Stimulated activated CD4-positive, alpha-beta T cell treated with anti-CD3 and anti-CD28 coated beads, Interleukin-4, amount 100 ng/mL, for 24 hours (primary cell): ENCODE results near the gene CDKL5.
"Not testable (repeated sequence)": the region's sequence is repeated elsewhere in the genome, so short reads cannot be mapped to it uniquely, and the experiment has no call there.

ENCODE experiments used
- DNase-seq: peaks from one replicate; pipeline ENCODE4 v3.0.0-alpha.2; 2020

Gene CDKL5

DNA sequence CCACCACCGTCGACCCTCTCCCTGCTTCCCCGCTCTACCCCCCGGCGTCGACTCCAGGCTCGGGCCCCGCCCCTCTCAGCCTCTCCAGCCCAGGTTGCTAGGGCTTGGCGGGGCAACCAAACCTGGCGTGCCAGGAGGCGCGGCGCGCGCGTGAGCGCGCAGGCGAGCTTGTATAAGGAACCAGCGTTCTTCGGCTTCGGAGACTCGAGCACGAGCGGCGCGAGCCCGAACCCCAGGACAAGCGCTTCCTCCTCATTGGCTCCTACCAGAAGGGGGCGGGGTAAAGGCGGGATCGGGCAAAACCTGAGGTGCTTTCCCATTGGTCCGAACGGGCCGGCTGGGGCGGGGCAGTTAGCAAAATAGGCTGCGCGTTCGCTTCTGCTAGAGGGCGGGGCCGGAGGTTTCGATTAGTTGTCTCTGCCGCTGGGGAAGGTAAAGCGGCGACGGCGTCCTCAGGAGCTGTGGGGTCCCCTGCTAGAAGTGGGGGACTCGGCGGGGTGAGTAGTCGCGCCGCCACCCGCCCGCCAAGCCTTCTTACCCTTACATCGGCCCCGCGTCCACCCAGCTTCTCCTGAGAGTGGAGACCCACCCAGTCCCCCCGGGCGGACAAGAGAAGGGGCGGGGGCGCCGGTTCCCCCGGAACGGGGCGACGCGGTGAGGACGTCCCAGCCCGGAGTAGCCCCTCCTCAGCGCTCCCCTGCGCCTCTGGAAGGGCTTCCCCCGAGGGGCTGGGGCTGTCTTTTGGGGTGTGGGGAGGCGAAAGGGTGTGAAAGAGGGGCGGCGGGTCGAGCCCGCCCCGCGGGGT, at the start of gene CDKL5:
CDKL5 (plus strand) TSS at position 410 of the 805 bp plus-strand sequence. CDS start 81,489 bp downstream, outside the sequence.
- peak; percentile 96 for DNase-seq

DNA sequence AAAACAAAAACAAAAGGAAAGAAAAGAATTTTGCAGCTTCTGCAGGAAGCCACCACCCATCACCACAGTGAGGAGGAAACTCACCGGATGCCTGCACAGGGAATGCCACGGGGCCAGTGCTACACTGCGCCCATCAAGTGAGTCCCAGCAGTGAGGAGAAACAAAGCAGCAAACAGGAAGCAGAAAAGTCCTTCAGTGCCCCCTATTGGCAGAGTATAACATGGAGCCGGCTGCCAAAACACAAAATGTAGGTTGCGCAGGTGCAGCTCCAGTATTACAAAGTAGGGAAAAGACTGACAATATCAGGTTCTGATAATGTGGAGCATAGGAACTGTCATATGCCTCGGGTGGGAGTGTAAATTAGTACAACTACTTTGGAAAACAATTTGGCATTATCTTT, 47.6 kb upstream of the CDKL5 start:
- peak; percentile 40 for DNase-seq

DNA sequence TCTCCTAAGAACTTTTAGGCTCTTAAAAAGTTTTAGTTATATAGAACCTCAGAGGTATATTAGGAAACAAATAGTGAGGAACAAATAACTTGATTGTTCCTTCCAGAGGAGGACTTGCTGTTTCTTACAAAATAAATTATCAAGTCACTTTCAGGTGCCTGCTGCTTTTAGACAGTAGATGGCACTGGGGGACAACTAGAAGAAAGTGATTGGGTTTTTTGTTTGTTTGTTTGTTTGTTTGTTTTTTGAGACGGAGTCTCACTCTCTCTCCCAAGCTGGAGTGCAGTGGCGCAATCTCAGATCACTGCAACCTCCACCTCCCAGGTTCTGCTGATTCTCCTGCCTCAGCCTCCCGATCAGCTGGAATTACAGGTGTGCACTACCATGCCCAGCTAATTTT, 35.4 kb upstream of the CDKL5 start:
- DNase-seq = no peak

DNA sequence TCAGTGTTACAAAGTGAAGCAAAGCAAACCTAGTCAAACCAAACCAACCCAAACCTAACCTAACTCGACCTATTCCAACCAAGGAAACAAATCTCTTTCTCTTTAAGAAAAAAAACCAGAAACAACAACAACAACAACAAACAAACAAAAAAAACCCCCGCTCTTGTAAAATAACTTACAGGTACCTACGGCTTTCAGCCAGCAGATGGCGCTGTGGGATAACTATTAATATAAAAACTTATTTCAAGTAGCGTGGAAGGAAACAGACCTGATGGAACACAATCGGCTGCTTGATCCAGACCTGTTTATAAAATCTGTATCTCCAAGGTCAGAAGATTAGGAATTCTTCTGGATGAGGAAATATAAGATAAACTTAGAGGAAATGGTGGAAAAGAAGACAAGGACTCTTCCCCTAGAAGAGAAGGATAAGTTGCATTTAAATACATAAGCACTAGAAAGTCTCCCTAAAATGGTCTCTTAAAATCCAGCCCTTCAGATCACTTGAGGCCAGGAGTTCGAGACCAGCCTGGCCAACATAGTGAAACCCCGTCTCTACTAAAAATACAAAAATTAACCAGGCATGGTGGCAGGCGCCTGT, 34.4 kb upstream of the CDKL5 start:
- peak; percentile 70 for DNase-seq

DNA sequence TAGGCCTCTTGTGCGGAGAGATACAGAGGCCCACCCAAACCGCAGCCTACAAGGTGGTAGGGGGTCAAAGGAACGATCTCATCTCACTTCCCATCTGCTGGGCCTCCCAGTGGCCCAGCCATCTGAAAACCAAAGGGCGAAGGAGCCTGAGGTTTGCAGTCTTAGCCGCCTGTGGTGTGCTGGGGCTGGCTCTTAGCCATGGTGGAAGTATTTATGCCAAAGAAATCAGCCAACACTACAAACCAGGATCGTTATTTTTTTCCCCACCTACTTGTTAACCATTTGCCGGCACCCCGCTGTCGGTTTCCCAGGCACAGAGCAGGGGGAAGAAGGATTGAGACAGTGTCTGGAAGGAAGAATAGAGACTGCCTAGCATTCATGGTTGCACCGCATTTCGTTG, 30.9 kb upstream of the CDKL5 start:
- no peak for DNase-seq

DNA sequence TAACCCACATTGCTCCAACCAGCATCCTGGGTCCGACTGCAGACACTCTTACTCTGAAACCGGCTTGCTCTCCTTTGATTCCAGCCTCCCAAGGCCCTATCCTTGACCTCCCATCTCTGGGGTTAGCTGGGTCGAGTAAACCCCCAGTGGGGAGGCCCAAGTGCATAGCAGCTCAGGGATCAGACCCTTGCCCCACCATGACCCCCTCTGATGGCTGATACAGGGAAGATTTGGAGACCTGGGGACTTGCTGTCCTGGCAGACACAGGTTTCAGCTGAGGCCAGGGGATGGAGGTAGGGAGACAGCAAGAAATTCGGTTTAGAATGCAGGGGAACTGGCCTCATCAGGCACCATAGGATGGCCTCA, 23.6 kb upstream of the CDKL5 start:
- DNase-seq = no peak

DNA sequence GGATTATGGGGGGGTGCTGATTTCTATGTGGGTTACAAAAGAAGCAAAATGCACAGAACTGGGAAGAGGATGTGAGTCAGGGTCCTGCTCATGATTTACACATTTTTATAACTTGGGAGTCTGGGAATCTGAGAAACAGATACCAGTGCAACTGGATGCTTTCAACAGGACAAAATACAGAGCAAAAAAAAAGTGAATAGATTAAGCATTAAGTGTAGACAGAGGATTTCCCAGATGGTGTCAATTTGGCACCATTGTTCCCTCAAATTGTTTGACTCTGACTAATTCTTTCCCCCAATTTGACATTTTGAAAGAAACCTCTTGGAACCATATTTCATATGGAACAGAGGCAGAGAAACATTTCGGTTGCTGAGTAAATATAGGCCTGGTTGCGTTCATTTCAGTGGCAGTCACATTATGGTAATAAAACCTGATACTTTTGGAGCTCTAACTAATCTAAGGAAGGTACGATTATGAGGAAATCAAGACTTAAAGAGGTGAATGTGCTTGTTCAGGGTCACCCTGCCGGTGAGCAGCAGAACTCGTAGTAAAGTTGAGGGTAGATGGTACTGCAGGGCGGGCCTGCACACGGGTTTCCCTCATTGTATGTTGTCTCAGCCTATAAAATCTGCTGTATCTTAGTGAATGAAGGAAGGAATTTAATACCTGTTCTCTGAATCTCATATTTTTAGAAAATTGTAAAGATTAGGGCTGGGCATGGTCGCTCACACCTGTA, 18.7 kb upstream of the CDKL5 start:
- no peak for DNase-seq

DNA sequence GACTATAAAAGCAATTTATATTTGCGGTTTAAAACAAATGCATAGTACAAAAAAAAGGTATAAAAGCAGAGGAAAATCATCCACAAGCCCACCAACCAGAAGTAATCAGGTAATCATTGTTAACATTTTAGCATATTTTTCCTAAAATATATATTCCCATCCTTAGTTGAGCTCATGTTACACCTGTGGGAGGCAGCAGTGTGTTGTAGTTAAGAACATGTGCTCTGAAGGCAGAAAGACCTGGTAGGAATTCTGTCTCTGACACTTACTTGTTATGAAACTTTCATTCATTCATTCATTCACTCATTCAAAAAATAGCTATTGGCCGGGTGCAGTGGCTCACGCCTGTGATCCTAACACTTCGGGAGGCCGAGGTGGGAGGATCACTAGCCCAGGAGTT, 15.4 kb upstream of the CDKL5 start:
- DNase-seq = no peak

DNA sequence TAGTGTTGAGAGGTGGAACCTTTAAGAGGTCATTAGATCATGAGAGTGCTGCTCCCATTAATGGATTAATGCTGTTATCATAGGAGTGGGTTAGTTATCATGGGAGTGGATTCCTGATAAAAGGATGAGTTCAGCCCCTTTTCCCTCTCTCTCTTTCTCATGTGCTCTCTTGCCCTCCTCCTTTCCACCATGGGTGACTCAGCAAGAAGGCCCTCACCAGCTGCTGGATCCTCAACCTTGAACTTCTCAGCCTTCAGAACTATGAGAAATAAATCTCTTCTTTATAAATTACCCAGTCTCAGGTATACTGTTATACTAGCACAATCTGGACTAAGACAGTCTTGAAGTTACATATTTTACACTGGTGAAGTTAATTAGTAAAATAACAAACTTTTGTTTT, 10.0 kb upstream of the CDKL5 start:
- no peak for DNase-seq

DNA sequence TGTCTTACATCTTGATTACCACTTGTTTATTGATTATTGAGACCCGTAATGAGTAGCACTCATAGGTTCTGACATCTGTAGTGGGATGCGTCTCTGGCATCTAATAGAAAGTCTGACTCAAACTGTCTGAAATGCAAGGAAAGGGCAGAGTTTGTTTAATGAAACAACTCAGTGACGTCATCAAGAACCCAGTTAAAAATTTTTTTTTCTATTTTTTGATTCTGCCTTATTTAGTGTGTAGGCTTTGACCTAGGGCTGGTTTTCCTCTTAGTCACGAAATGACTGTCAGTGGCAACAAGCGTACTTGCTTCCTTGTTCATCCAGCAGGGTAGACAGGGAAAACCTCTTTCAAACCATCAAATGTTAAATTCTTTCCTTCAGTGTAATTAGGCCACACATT, 3.1 kb upstream of the CDKL5 start:
- DNase-seq = no peak

DNA sequence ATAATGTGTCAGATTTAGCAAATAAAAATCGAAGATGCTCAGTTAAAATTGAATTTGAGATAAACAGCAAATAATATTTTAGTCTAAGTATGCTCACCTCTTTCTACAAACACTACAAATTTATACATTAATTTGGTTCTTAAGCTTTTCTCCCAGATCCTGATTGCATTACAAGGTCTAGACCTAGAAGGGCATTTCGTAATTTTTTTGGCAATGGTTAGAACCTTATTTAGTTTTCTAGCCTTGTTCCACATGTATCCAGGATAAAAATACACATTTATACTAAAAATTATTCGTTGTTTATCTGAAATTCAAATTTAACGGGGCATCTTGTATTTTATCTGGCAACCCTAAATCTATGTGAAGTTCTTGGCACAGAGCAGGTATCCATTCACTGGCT, 2.5 kb upstream of the CDKL5 start:
- DNase-seq = no peak

DNA sequence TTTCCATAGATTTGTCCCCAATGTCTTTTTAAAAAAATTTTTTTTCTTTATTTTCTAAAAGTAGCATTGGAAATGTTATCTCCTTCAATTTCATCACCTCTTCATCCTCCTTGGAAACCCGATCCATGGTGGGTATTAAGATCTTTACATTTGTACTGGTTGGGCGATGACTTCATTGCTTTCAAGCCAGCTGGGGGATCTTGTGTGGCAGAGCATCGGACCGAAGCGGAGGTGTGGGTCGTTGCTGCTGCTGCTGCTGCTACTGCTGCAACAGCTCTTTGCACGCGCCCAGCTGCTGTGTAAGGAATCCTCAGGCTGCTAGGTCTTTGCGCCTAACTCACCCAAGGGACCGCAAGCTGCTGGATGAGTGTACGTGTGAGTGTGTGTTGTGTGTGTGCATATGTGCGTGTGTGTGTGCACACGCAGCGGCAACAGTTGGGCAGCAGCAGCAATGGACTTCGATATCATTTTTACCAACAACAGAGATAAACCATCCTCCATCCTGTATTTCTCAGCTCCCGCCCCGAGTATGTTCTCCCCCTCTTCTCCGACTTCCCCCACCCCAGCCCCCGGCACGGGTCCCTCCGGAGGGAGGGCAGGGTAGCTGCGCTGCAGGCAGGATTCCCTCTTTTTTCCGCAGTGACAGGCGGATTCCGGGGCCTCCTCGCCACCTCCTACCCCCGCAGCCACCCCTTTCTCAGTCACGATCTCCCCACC, 768 bp upstream of the CDKL5 start:
- DNase-seq = peak; percentile 10

DNA sequence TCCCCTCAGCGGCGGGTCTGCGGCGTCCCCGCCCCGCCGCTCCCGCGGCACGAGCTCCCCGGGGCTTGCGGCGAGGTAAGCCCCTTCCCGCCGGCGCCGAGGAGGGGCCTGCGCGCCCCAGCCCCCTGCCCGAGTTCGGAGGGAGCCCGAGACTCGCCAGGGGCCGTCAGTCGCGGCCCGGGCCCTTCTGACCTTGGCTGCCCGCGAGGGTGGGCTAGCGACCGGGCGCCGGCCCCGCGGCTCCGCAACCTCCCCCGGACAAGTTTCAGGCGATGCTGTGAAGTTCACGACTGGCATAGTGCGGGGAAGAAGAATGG, 554 bp downstream of the CDKL5 start:
- peak; percentile 3 for DNase-seq

DNA sequence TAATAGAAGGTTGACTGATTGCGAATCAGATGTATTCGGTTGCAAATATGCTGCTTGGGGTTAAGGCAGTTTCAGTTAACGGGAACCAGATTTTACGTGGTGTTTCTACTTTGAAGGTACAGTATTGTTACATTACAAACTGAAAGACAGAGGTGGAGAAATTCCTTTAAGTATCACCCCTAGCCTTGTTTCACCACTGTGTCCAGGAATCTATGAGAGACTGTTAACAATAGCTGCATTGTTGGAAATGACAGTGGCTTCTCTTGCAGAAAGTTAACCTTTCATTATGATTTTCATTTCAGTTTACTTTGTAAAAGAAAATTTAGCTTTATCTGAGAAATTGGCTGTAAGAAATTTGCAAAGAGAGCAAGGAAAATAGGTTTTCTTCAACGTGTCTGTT, 2.6 kb downstream of the CDKL5 start:
- DNase-seq = no peak

DNA sequence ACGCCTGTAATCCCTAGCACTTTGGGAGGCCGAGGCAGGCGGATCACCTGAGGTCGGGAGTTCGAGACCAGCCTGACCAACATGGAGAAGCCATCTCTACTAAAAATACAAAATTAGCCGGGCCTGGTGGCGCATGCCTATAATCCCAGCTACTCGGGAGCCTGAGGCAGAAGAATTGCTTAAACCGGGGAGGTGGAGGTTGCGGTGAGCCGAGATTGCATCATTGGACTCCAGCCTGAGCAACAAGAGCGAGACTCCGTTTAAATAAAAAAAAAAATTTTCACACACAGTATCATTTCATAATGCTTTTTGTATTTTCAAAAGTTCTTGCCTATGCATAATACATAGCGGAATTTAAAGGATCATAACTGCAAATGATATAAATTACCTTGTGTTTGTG, 7.9 kb downstream of the CDKL5 start:
- not testable (repeated sequence) for DNase-seq

DNA sequence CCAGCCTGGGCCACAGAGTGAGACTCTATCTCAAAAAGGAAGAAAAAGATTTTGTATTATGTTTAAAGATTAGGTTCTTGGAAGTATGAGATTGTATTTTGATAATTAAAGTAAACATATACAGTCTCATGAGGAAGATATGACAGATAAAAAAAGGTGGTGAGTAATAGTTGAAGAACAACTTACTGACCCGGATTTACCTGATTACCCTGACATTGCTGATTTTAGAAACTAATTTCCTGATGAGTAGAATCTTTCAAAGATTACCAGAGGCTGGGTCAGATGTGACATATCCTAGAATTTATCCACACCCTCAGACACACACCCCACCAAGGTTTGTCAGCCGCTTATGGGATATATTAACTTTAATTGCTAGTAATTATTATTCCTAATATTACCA, 9.5 kb downstream of the CDKL5 start:
- no peak for DNase-seq

DNA sequence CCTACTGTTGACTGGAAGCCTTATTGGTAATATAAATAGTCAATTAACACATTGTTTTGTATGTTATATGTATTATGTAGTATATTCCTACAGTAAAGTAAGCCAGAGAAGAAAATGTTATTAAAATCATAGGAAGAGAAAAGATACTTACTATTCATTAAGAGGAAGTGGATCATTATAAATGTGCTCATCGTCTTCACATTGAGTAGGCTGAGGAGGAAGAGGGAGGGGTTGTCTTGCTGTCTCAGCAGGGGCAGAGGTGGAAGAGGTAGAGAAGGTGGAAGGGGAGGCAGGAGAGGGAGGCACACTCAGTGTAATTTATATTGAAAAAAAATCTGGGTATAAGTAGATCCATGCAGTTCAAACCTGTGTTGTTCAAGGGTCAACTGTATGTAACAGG, 10.6 kb downstream of the CDKL5 start:
- no peak for DNase-seq

DNA sequence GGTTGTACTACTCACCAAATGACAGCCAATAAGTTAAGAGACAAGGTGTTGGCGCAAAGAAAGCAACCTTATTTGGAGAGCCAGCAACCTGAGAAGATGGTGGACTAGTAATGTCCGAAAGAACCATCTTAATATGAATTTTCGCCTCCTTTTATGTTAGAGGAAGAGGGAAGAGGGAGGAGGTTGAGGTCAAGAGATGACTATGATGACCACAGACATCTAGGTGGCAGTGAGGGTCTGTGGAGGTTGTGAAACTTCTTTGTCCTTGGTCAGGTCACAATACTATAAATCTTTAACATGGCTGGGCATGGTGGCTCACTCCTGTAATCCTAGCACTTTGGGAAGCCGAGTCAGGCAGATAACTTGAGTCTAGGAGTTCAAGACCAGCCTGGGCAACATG, 15.4 kb downstream of the CDKL5 start:
- DNase-seq = no peak

DNA sequence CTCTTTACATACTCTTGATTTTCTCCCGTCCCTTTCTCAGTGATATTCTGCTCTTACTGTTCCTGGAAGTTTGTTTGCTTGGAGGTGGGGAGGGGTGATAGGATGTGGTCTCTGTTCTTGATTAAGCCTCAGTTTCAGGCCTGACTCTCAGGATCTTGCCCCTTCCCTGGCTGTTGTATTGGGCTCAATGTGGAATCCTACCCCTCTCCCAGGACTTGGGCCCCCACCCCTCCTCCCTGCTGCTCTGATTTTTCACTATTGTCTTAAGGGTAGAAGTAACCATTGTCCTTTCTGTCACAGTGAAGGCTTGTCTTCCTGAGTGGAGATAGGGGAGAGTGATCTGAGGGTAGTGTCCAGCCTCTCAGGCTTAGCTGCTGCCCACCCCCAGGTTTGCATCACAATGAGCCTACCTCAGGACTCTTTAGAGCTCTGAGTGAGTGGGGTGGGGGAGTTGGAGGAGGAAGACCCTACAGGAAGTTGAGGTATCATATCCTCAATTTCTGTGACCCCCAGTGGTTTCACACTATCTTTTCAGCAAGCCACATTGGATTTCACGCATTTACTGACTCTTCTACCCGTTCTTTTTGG, 16.5 kb downstream of the CDKL5 start:
- DNase-seq = no peak

DNA sequence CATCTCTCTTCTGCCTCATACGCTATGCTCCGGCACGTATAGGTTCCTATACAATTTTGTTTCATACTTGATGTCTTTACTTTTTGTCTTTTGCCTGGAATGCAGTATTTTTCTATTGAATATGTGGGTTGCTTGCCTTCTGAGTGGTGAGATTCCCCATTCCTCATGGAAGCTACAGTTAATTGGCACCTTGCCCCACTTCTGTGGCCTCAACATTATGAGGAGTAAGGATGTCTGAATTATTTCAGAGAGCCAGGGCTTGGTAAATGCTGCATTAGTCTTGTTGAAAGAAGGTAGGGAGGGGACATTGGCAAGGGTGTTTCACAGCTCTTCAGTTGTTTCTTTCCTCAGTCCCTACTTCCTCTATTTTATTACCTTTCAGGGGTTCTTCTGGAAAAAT, 23.0 kb downstream of the CDKL5 start:
- DNase-seq = no peak

DNA sequence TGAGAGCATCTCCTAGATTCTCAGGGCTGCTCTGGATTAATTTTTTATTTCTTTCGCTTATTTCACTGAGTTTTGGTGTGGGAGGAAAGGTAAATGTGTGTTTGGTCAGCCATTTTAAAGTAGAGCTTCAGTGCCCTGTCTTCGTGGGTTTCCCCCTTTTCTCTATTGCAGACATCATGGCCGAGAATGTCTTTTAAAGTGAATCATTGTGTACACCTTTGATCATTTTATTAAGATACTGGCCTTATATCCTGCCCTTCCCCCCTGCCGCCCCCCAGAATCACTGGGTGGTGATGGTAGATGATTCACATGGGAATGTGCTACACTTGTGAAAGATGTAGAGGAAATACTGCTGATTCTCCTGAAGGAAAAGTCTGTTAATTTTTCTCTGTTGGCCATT, 23.8 kb downstream of the CDKL5 start:
- no peak for DNase-seq

DNA sequence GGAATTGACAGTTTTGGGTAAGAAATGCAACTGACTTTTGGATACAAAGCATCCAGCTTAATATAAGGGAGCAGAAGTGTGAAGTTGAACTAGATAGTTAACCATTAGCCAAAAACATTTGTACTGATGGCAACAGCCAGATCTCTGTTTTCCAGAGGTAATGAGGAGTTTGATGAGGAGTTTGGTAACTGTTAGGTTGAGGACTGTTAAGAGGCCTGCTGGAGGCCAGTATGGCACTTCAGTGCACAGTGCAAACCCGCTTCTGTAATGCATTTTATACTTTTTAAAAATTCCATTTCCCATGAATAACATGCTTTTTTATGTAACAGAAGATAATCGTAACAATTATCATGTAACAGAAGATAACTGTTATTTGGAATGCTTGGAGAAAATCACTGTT, 30.0 kb downstream of the CDKL5 start:
- no peak for DNase-seq

DNA sequence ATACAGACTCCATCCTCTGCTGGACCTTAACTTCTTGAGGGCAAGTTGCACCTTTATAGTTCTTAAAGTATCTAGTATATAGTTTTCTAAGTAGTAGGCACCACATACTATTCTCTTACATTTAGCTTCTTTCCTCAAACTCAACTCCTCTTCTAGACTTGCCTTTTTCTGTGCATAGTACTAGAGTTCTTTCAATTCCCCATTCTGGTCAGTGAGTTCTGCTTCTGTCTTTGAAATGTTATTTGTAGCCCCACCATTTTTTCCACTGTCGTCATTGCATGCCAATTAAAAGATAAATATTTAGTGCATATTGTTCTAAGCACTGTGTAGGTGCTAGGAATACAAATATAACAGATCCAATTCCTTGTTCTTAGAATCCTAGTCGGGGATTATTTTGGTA, 31.6 kb downstream of the CDKL5 start:
- DNase-seq = no peak
